Neural crest cell (in vitro differentiated cells): ENCODE data around the gene C1orf159. TPM values are rescaled to one million over a fixed set of nuclear protein-coding genes. Genes with fewer than 3 reads are reported as not detected.
"Not testable (repeated sequence)": the region's sequence is repeated elsewhere in the genome, so short reads cannot be mapped to it uniquely, and the experiment has no call there.

Experiments
- DNase-seq: peaks from one replicate; pipeline ENCODE4 v3.0.0; 2021; ENCODE audit warnings: low read depth, mixed read lengths, low spot score
- H3K27ac Mint-ChIP-seq: one replicate; pipeline ENCODE4 v1.8.0; 2021; ENCODE audit warnings: mild to moderate bottlenecking, mixed read lengths; ENCODE audit not compliant: unreplicated experiment
- H3K27me3 Mint-ChIP-seq: 2 replicates; pipeline ENCODE4 v1.8.0; 2021; ENCODE audit warnings: low read depth, mild to moderate bottlenecking, mixed read lengths
- H3K36me3 Mint-ChIP-seq: 2 replicates; pipeline ENCODE4 v1.8.0; 2021; ENCODE audit warnings: low read depth, mild to moderate bottlenecking, mixed read lengths
- H3K4me1 Mint-ChIP-seq: 2 replicates; pipeline ENCODE4 v1.8.0; 2021; ENCODE audit warnings: mixed read lengths
- H3K4me3 Mint-ChIP-seq: one replicate; pipeline ENCODE4 v1.8.0; 2021; ENCODE audit warnings: mild to moderate bottlenecking, mixed read lengths
- H3K9me3 Mint-ChIP-seq: 2 replicates; pipeline ENCODE4 v1.8.0; 2021; ENCODE audit warnings: mixed read lengths
- CTCF ChIP-seq: fragments of 200-600 bp; sonication (generic); conservative IDR thresholded peaks from 2 replicates; pipeline ENCODE4 v1.5.0; 2021; ENCODE audit warnings: antibody characterized with exemption, mild to moderate bottlenecking
- total RNA-seq: library from RNA; stranded (reverse); gene quantifications from 2 replicates; pipeline ENCODE4 v1.2.1, GENCODE V29; 2021

C1orf159 gene
- total RNA-seq, 1 donor from 2014 or later, result 26.1 TPM

DNA sequence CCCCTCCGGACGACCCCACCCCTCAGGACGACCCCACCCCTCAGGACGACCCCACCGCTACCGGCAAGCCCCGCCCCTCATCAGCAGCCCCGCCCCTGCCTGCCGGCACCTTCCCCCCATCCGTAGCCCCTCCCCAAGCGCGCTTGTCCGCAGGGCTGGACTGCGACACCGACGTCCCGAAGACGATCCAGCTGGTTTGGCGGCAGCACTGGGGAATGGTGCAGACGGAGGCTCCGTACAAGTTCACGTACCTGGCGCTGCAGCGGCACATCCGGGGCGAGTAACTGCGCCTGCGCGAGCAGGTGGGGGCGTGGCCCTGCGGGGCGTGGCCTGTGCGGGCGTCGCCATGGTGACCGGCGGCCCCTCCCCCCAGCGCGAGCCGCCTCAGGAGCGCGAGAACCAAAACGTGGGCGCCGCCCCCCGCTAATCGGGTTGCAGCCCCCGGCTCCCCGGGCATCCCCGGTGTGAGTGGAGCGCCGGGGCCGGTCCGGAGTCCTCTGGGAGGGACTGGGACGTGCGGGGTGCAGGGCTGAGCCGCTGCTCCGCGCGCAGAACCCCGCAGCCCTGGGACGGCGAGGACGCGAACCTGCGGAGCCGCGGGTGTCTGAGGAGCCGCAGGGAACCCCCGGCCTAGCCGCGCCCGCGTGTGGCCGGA is 46.7 kb downstream of the C1orf159 start:
- Mint-ChIP-seq H3K27me3 (peaks cover 31% of the 10 kb centered on the region), H3K4me1 (peaks cover 6% of the 10 kb centered on the region), H3K36me3 (no peaks in the 10 kb centered on the region), H3K27ac (no peak overlapping the region), H3K4me3 (no peak overlapping the region), H3K9me3 (no peaks in the 10 kb centered on the region)
- no peak for TF ChIP-seq CTCF
- peak; percentile 82 for DNase-seq

DNA sequence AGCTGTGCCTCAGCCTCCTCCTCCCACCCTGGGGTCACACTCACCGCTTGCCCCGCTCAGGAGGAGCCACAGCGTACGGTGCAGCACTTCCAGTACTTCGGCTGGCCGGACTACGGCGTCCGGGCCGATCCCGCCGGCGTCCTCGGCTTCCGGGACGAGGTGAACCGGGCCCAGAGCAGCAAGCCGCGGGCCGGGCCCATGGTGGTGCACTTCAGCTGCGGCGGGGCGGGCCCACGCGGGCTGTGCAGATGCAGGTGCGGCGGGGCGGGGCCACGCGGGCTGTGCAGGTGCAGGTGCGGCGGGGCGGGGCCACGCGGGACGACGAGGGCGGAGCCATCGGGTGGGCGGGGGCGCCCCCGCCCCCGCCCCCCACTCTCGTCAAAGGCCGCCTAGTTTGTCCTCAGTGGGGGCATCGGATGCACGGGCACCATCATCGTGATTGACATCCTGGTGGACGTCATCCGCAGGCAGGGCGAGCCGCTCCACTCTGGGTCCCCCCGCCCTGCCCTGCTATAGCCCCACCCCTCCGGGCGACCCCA is 47.3 kb downstream of the C1orf159 start:
- H3K27me3 Mint-ChIP-seq, result peaks cover 33% of the 10 kb centered on the region
- H3K36me3 Mint-ChIP-seq, result no peaks in the 10 kb centered on the region
- no peak for DNase-seq
- no peak overlapping the region for H3K4me3 Mint-ChIP-seq
- peaks cover 6% of the 10 kb centered on the region for H3K4me1 Mint-ChIP-seq
- no peak for TF ChIP-seq CTCF
- H3K9me3 Mint-ChIP-seq, result no peaks in the 10 kb centered on the region
- no peak overlapping the region for H3K27ac Mint-ChIP-seq

DNA sequence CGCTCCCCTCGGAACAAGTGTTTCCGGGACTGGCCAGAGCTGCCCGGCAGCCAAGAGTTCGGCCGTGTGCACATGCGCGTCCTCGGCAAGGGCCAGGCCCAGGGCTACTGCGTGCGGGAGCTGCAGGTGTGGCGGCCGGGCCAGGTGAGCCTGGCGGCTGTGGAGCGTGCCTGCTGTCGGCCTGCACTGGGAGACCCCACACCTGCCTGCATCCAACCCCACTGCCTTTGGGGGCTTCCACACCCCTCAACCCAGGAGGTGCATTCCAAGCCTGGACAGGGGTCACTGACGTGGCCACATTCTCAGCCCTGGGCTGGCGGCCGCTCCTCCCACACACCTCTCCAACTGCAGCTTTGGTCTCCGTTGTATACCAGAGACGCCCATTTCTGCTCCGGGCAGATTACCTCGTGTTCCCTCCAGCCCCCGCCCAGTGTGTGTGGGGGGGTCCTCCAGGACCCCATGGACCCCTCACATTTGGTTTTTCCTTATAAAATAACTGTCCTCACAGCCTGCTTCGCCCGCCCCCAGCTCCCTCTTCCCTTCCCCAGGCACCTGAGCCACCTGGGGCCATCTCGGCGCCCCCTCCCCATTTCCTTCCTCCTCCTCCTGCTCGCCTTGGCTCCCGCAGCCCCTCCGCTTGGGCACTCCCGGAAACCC is 47.9 kb downstream of the C1orf159 start:
- H3K36me3 Mint-ChIP-seq, result no peaks in the 10 kb centered on the region
- TF ChIP-seq CTCF, result no peak
- no peak for DNase-seq
- H3K9me3 Mint-ChIP-seq, result no peaks in the 10 kb centered on the region
- H3K27ac Mint-ChIP-seq, result no peak overlapping the region
- peaks cover 6% of the 10 kb centered on the region for H3K4me1 Mint-ChIP-seq
- peak overlapping the region; percentile 71 for H3K4me3 Mint-ChIP-seq
- peaks cover 35% of the 10 kb centered on the region for H3K27me3 Mint-ChIP-seq

- TF ChIP-seq CTCF, result no peak
- Mint-ChIP-seq H3K27ac (no peak overlapping the region), H3K9me3 (no peaks in the 10 kb centered on the region), H3K27me3 (peaks cover 41% of the 10 kb centered on the region), H3K4me1 (peaks cover 6% of the 10 kb centered on the region), H3K36me3 (no peaks in the 10 kb centered on the region), H3K4me3 (peak overlapping the region; percentile 72)
- no peak for DNase-seq
Measured at GRCh38 chr1:1067284-1067859, 48.5 kb downstream of the C1orf159 start.

GRCh38 chr1:1066403-1067283 is 49.2 kb downstream of the C1orf159 start:
- Mint-ChIP-seq H3K9me3 (no peaks in the 10 kb centered on the region), H3K4me3 (peak overlapping the region; percentile 72), H3K27me3 (peaks cover 44% of the 10 kb centered on the region), H3K4me1 (peaks cover 6% of the 10 kb centered on the region), H3K36me3 (no peaks in the 10 kb centered on the region), H3K27ac (no peak overlapping the region)
- TF ChIP-seq CTCF, result no peak
- no peak for DNase-seq

DNA sequence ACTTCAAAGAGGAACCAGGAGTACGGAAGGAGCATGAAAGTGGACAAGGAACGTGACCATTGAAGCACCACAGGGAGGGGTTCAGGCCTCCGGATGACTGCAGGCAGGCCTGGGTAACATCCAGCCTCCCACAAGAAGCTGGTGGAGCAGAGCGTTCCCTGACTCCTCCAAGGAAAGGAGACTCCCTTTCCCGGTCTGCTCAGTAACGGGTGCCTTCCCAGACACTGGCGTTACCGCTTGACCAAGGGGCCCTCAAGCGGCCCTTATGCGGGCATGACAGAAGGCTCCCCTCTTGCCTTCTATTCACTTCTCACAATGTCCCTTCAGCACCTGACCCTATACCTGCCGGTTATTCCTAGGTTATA is 50.0 kb downstream of the C1orf159 start:
- Mint-ChIP-seq H3K4me3 (peak overlapping the region; percentile 59), H3K27me3 (peaks cover 49% of the 10 kb centered on the region)
- H3K4me1 Mint-ChIP-seq, DNase-seq, H3K36me3 Mint-ChIP-seq, H3K9me3 Mint-ChIP-seq, H3K27ac Mint-ChIP-seq: not testable (repeated sequence)
